HUES6 (cell line): ENCODE measurements around the gene FRYL.
A peak's percentile ranks its signal among the peaks of the same experiment; 100 is the strongest.

Experiments used
- H3K27ac ChIP-seq: 2 replicates; pipeline ENCODE4 v1.7.0; 2013; ENCODE audit warnings: low read depth, mild to moderate bottlenecking, low read length, inconsistent platforms
- H3K27me3 ChIP-seq: 2 replicates; pipeline ENCODE4 v1.6.1; 2013; ENCODE audit warnings: low read length; ENCODE audit not compliant: control insufficient read depth, insufficient read depth
- H3K36me3 ChIP-seq: 2 replicates; pipeline ENCODE4 v1.6.1; 2013; ENCODE audit warnings: low read length; ENCODE audit not compliant: control insufficient read depth, insufficient read depth
- H3K4me1 ChIP-seq: 2 replicates; pipeline ENCODE4 v1.6.1; 2013; ENCODE audit warnings: low read length; ENCODE audit not compliant: control insufficient read depth, insufficient read depth
- H3K4me3 ChIP-seq: 2 replicates; pipeline ENCODE4 v1.5.1; 2013; ENCODE audit warnings: low read depth, low read length
- H3K9ac ChIP-seq: one replicate; pipeline ENCODE4 v1.6.1; 2013; ENCODE audit warnings: mild to moderate bottlenecking, low read length
- H3K9me3 ChIP-seq: 2 replicates; pipeline ENCODE4 v1.6.1; 2013; ENCODE audit warnings: low read depth, low read length; ENCODE audit not compliant: control insufficient read depth, insufficient read depth

FRYL gene

DNA sequence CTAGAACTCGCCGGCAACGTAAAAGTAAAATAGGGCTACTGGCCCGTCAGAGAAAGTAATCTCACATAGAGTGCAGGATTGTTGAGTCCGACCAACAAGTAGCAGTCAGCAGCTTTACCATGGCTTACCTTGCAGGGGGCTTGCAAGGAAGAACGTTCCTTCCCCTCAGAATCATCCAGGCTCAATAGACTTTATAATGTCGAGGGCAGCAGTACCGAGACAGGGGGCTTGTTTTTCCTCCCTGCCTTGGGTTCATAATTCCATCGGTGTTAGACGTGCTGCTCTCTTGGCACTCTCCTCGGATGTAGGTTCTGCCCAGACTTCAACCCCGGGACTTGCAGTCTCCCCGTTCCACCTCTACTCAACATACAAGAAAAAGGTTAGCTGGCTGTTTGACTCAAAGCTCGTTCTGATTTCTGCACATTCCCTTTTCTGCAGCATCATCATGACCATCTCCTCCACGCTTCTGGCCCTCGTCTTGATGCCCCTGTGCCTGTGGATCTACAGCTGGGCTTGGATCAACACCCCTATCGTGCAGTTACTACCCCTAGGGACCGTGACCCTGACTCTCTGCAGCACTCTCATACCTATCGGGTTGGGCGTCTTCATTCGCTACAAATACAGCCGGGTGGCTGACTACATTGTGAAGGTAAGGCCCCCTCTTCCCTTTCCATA is 295.4 kb downstream of the FRYL start:
- Histone ChIP-seq H3K27ac (no peak overlapping the region), H3K36me3 (no peaks in the 10 kb centered on the region), H3K27me3 (peaks cover 75% of the 10 kb centered on the region), H3K9ac (no peak overlapping the region), H3K4me3 (peak overlapping the region; percentile 63), H3K4me1 (peaks cover 9% of the 10 kb centered on the region; the same call in 1 of the 2 replicates), H3K9me3 (no peaks in the 10 kb centered on the region)

GRCh38 chr4:48483777-48484493 is 296.1 kb downstream of the FRYL start:
- H3K36me3 ChIP-seq: no peaks in the 10 kb centered on the region
- peak overlapping the region; percentile 63 for H3K4me3 ChIP-seq
- peaks cover 68% of the 10 kb centered on the region for H3K27me3 ChIP-seq
- peaks cover 6% of the 10 kb centered on the region; the same call in 1 of the 2 replicates for H3K4me1 ChIP-seq
- no peaks in the 10 kb centered on the region for H3K9me3 ChIP-seq
- no peak overlapping the region for H3K27ac ChIP-seq
- H3K9ac ChIP-seq: peak overlapping the region; percentile 73

DNA sequence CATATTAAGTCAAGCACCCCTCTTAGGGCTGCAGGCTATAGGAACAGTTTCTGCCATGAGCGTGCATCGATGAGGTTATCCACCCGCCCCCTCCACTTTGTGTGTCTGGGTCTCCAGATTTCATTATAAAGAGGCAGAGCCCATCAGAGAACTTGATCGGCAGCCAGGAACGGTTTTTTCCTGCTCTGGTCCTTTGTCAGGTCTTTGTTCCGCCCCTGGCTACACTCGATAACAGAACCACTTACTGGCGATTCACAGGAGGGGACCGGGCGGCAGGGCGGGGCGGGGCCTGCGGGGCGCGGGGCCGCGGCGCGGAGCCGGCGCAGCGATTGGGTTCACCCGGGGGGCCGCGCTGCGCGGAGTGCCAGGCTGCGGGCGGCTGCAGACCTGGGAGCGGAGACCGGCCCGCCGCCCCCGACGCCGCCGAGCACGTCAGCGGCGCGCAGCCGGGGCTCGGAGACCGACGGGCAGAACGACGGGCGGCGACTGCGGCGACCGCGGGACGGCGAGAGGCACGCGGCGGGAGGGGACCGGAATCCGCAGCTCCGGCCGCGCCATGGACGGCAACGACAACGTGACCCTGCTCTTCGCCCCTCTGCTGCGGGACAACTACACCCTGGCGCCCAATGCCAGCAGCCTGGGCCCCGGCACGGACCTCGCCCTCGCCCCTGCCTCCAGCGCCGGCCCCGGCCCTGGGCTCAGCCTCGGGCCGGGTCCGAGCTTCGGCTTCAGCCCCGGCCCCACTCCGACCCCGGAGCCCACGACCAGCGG is 296.9 kb downstream of the FRYL start, which contains the start of gene SLC10A4:
Gene SLC10A4, plus strand, starts transcription at position 338 of the 771 bp plus-strand sequence. Its CDS starts 219 bp downstream, at position 557.
- Histone ChIP-seq H3K27me3 (peaks cover 61% of the 10 kb centered on the region), H3K9ac (peak within 1 kb of the TSS; percentile 73), H3K9me3 (no peaks in the 10 kb centered on the region), H3K4me1 (peaks cover 6% of the 10 kb centered on the region; the same call in 1 of the 2 replicates), H3K27ac (no peak within 1 kb of the TSS), H3K4me3 (peak within 1 kb of the TSS; percentile 63), H3K36me3 (no peaks in the 10 kb centered on the region)

GRCh38 chr4:48481581-48481980 is 298.5 kb downstream of the FRYL start:
- Histone ChIP-seq H3K36me3 (no peaks in the 10 kb centered on the region), H3K9ac (no peak overlapping the region), H3K27me3 (peaks cover 48% of the 10 kb centered on the region), H3K27ac (no peak overlapping the region), H3K4me3 (no peak overlapping the region), H3K4me1 (peaks cover 6% of the 10 kb centered on the region; the same call in 1 of the 2 replicates), H3K9me3 (no peaks in the 10 kb centered on the region)

GRCh38 chr4:48478273-48478672 is 301.8 kb downstream of the FRYL start:
- Histone ChIP-seq H3K27me3 (peaks cover 20% of the 10 kb centered on the region), H3K4me1 (peaks cover 6% of the 10 kb centered on the region; the same call in 1 of the 2 replicates), H3K4me3 (no peak overlapping the region)

DNA sequence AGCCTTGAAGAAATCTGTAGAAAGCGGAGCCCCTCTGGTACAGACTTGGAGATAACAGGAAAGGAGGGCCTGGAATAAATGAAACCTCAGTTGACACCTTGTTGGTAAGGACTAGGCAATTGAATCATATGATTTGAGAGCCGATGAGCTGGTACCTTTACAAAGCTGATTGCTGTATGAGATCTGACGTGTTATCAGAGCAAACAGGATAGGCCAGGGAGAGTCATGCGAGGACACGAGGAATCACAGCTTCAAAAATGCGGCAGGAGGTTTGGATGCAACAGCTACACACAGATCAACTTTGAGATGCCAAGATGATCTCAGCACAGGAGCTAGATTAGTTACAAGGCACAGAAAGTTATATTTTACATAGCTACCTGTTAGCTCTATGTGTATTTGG is 304.3 kb downstream of the FRYL start:
- H3K36me3 ChIP-seq: no peaks in the 10 kb centered on the region
- H3K27me3 ChIP-seq: no peaks in the 10 kb centered on the region
- H3K27ac ChIP-seq: no peak overlapping the region
- H3K9me3 ChIP-seq: no peaks in the 10 kb centered on the region
- no peak overlapping the region for H3K4me3 ChIP-seq
- no peaks in the 10 kb centered on the region for H3K4me1 ChIP-seq
- H3K9ac ChIP-seq: no peak overlapping the region

More at GRCh38 chr4:48478273-48478672, 301.8 kb downstream of the FRYL start:
- H3K9ac ChIP-seq: no peak overlapping the region
- no peaks in the 10 kb centered on the region for H3K9me3 ChIP-seq
- no peaks in the 10 kb centered on the region for H3K36me3 ChIP-seq
- H3K27ac ChIP-seq: no peak overlapping the region

- no peaks in the 10 kb centered on the region for H3K9me3 ChIP-seq
- no peak overlapping the region for H3K27ac ChIP-seq
- H3K27me3 ChIP-seq: no peaks in the 10 kb centered on the region
- no peaks in the 10 kb centered on the region for H3K36me3 ChIP-seq
- H3K9ac ChIP-seq: no peak overlapping the region
- no peaks in the 10 kb centered on the region; the same call in 1 of the 2 replicates for H3K4me1 ChIP-seq
- H3K4me3 ChIP-seq: no peak overlapping the region
These were observed 307.3 kb downstream of the FRYL start for GRCh38 chr4:48472794-48473193.

DNA sequence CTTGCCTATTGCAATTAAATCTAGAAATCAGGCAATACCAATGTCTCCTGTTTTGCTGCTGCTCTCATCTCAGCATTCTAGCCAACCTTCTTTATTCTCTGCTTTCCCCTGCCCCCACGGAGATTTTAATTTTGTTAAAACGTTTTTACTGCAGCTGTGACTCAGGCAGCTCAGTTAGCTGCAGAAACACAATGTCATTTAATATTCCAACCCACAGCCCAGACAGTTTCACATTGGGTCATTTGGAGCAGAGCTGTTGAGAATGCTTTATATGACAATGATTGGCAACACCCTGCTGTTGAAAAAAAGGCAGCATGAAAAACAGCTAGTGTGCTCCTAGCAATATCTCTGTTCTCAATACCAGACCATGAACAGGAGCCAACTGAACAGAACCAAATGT is 309.5 kb downstream of the FRYL start:
- H3K4me1 ChIP-seq: no peaks in the 10 kb centered on the region; the same call in 1 of the 2 replicates
- H3K4me3 ChIP-seq: no peak overlapping the region
- H3K27ac ChIP-seq: no peak overlapping the region
- H3K9me3 ChIP-seq: no peaks in the 10 kb centered on the region
- H3K27me3 ChIP-seq: no peaks in the 10 kb centered on the region
- no peak overlapping the region for H3K9ac ChIP-seq
- no peaks in the 10 kb centered on the region for H3K36me3 ChIP-seq

DNA sequence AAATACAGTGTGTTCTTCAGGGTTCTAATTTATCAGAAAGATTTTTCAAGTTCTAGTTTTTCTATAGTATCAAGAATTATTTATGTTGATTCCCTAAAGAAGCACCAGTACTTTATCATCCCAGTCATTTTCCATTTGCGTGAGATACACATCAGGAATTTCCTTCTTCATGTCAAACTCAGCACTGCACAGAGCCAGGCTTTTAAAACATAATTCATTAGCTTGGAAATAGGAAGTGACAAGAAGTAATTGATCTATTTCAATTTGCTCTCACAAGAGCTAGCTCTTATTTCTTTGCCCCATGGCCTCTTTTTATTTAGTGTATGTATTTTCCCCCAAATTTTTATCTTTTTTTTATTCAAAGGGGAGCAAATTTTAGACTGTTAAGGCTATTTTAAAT is 309.9 kb downstream of the FRYL start:
- Histone ChIP-seq H3K27ac (no peak overlapping the region), H3K9me3 (no peaks in the 10 kb centered on the region), H3K27me3 (no peaks in the 10 kb centered on the region), H3K4me3 (no peak overlapping the region), H3K36me3 (no peaks in the 10 kb centered on the region), H3K4me1 (no peaks in the 10 kb centered on the region; the same call in 1 of the 2 replicates), H3K9ac (no peak overlapping the region)

GRCh38 chr4:48467891-48468290 is 312.2 kb downstream of the FRYL start:
- H3K27ac ChIP-seq: no peak overlapping the region
- H3K27me3 ChIP-seq: no peaks in the 10 kb centered on the region
- H3K4me3 ChIP-seq: no peak overlapping the region
- no peaks in the 10 kb centered on the region for H3K9me3 ChIP-seq
- H3K36me3 ChIP-seq: no peaks in the 10 kb centered on the region
- H3K9ac ChIP-seq: no peak overlapping the region
- no peaks in the 10 kb centered on the region; the same call in 1 of the 2 replicates for H3K4me1 ChIP-seq
